ENCODE data around the gene TBX1. TPM values are rescaled to one million over a fixed set of nuclear protein-coding genes. Genes with fewer than 3 reads are reported as not detected.

TBX1 gene
- total RNA-seq, 1 donor from 2014 or later: 12.9 TPM

DNA sequence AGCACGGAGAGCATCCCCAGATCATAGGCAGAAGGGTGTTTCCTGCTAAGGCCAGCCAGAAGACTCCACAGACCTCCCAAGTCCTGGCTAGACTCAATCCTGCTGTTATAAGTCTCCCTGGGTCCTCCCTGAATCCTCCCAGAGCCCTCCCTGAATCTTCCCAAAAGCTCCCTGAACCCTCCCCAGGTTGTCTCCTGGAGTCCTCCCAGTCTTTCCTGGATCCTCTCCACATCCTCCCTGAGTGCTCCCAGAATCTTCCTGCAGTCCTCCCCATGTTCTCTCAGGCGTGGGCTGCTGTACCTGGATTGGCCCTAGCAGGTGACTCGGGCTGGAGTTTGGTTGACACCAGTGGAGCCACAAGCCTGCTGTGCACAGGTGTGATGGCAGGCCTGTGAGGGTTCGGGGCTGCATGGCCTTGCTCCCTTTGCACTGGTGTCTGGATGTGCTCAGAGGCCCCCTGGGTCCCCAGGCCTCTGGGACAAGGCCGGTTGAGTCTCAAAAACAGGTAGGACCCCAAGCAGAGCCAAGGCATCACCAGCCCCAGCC lies 25.7 kb upstream of the TBX1 start:
- Histone ChIP-seq H3K36me3 (ENCODE audit: control insufficient read depth, insufficient read depth, low read length) (no peaks in the 10 kb centered on the region), H3K4me3 (ENCODE audit: low read depth, low read length) (no peak overlapping the region), H3K27me3 (ENCODE audit: control insufficient read depth, insufficient read depth, low read length) (no peaks in the 10 kb centered on the region)
- FAIRE-seq (no peak), DNase-seq (ENCODE audit: low read depth) (no peak)
- TF ChIP-seq, protein P1, sequence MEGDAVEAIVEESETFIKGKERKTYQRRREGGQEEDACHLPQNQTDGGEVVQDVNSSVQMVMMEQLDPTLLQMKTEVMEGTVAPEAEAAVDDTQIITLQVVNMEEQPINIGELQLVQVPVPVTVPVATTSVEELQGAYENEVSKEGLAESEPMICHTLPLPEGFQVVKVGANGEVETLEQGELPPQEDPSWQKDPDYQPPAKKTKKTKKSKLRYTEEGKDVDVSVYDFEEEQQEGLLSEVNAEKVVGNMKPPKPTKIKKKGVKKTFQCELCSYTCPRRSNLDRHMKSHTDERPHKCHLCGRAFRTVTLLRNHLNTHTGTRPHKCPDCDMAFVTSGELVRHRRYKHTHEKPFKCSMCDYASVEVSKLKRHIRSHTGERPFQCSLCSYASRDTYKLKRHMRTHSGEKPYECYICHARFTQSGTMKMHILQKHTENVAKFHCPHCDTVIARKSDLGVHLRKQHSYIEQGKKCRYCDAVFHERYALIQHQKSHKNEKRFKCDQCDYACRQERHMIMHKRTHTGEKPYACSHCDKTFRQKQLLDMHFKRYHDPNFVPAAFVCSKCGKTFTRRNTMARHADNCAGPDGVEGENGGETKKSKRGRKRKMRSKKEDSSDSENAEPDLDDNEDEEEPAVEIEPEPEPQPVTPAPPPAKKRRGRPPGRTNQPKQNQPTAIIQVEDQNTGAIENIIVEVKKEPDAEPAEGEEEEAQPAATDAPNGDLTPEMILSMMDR (IDR thresholded peaks at IDR 0.05; ENCODE audit: insufficient read depth, low read length, severe bottlenecking): no peak

- FAIRE-seq (no peak), DNase-seq (ENCODE audit: low read depth) (no peak)
- no peaks in the 10 kb centered on the region for H3K36me3 ChIP-seq (ENCODE audit: control insufficient read depth, insufficient read depth, low read length)
- no peaks in the 10 kb centered on the region for H3K27me3 ChIP-seq (ENCODE audit: control insufficient read depth, insufficient read depth, low read length)
- no peak overlapping the region for H3K4me3 ChIP-seq (ENCODE audit: low read depth, low read length)
- TF ChIP-seq, protein P1 (IDR thresholded peaks at IDR 0.05; ENCODE audit: insufficient read depth, low read length, severe bottlenecking): no peak
These were observed 24.7 kb upstream of the TBX1 start for GRCh38 chr22:19735665-19736510.

DNA sequence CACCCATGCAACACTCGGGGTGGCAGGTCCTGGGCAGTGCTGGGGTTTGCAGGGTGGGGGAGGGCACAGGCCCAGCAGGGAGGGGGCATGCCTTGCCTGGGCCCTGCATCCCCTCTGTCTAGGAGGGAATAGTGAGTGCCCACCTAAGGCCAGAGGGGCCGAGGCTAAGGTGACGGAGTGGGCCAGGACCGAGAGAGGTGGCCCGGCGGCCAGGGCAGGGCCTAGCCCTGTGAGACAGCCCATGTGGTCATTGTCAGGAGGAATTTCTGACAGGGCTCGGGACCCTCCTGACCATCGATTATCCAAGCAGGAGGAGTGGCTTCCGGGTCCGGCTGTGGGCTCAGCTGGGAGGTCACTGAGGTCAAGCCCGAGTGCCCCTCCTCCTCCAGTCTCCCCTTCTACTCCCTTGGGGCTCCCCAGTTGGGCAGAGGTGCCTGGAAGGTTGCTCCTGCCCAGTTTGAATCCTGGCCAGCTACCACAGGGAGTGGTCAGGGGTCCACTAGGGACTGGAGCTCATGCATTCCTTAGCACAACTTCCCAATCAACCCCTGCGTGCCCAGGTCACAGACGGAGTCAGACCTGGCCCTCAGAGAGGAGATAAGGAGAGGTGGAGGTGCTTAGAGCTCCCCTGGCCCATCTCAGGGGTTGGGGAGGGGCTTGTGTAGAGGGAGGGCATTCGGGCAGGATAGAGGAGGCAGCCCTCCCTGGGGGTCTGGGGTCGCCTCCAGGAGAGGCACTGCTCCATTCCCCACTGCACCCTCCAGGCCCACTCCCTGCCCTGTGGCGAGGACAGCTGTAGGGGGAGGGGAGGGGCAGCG lies 22.5 kb upstream of the TBX1 start:
- TF ChIP-seq, protein P1 (IDR thresholded peaks at IDR 0.05; ENCODE audit: insufficient read depth, low read length, severe bottlenecking): no peak

DNA sequence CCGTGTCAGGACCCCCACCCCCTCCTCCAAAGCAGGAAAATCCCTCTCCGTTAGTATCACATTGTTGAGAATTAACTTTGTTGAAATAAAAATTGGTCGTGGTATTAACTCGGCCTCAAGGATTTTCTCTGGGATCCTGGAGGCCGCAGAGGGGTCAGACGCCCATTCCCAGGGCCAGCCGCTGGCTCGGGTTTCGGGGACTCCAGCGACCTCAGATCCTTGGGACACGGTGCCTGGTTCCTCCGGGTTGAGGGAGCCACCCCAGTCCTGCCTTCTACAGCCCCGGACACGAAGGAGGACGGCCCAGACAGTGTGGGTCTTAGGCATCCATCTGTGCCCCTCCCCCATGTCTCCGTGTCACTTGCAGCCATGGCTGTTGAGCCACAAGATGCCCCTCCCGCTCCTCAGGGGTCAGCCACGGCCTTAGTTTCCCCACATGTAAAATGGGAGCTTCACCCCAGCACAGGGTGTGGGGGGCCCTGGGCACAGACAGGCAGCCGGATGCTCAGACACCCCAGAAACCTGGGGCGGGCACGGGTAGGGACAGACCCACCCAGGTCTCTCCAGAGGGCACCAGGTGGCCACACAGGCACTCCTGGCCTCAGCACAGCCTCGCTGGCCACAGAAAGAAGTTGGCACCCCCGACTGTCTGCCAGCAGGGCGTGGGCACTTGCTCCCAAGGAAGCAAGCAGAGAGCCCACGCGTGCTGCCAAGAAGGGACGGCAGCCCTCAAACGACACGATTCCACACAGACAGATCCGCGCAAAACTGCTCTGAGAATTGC lies 21.7 kb upstream of the TBX1 start:
- no peaks in the 10 kb centered on the region for H3K27me3 ChIP-seq (ENCODE audit: control insufficient read depth, insufficient read depth, low read length)
- no peak overlapping the region for H3K4me3 ChIP-seq (ENCODE audit: low read depth, low read length)
- no peaks in the 10 kb centered on the region for H3K36me3 ChIP-seq (ENCODE audit: control insufficient read depth, insufficient read depth, low read length)
- TF ChIP-seq, protein P1 (IDR thresholded peaks at IDR 0.05; ENCODE audit: insufficient read depth, low read length, severe bottlenecking): no peak
- FAIRE-seq (no peak), DNase-seq (ENCODE audit: low read depth) (no peak)

More for the DNA sequence above, 22.5 kb upstream of the TBX1 start:
- no peaks in the 10 kb centered on the region for H3K27me3 ChIP-seq (ENCODE audit: control insufficient read depth, insufficient read depth, low read length)
- no peak overlapping the region for H3K4me3 ChIP-seq (ENCODE audit: low read depth, low read length)
- FAIRE-seq (no peak), DNase-seq (ENCODE audit: low read depth) (no peak)
- H3K36me3 ChIP-seq (ENCODE audit: control insufficient read depth, insufficient read depth, low read length): no peaks in the 10 kb centered on the region

- Histone ChIP-seq H3K4me3 (ENCODE audit: low read depth, low read length) (no peak overlapping the region), H3K36me3 (ENCODE audit: control insufficient read depth, insufficient read depth, low read length) (no peaks in the 10 kb centered on the region), H3K27me3 (ENCODE audit: control insufficient read depth, insufficient read depth, low read length) (no peaks in the 10 kb centered on the region)
- no peak for DNase-seq (ENCODE audit: low read depth)
- FAIRE-seq: no peak
- TF ChIP-seq, protein P1 (IDR thresholded peaks at IDR 0.05; ENCODE audit: insufficient read depth, low read length, severe bottlenecking): no peak
These were observed 21.1 kb upstream of the TBX1 start for GRCh38 chr22:19739448-19739895.
